OCI-LY7 (cell line): ENCODE measurements around the gene GP5.

Source experiments
- CTCF ChIP-seq: fragments of 200-600 bp; sonication (generic); conservative IDR thresholded peaks from 2 replicates; pipeline ENCODE4 v1.5.1; 2014; ENCODE audit warnings: mild to moderate bottlenecking, antibody characterized with exemption, low read length, moderate library complexity, mixed read lengths
- EZH2phosphoT487 ChIP-seq: fragments of 200-600 bp; sonication (generic); IDR thresholded peaks from 2 replicates; pipeline ENCODE4 v1.6.1; 2018; ENCODE audit warnings: low read depth, borderline replicate concordance, mild to moderate bottlenecking, mixed run types, antibody characterized with exemption, low read length, moderate library complexity, mixed read lengths

GRCh38 chr3:194431554-194431953 is 32.5 kb upstream of the GP5 start:
- no peak for TF ChIP-seq EZH2phosphoT487
- no peak for TF ChIP-seq CTCF
